HG03280 (cell line): Measurements from ENCODE around the gene DPP10.

Experiments
- ATAC-seq: cut with Tn5 transposase; IDR thresholded peaks from one replicate; pipeline ENCODE4 v1.9.1; 2021; ENCODE audit warnings: mild to moderate bottlenecking, moderate library complexity; ENCODE audit not compliant: unreplicated experiment

Gene DPP10

DNA sequence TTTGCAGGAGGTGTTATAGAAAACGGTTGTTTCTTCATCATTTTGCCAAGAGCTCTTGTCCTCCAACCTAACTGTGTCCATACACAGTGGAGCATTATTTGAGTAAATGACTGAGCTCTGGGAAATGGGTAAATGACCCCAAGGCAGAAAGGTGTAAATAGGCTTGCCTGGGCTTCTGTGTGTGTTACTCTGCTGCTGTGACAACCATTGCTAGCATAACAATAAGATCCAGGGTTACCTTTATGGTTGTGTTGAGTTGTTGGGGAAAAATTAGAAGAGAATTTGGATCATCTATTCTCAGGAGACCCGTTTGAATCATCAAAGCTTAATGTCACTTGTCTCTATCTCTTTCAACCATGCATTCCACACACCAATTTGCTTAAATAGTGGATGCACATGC is 672.7 kb downstream of the DPP10 start:
- ATAC-seq: no peak

GRCh38 chr2:115118306-115118705 is 675.9 kb downstream of the DPP10 start:
- no peak for ATAC-seq

DNA sequence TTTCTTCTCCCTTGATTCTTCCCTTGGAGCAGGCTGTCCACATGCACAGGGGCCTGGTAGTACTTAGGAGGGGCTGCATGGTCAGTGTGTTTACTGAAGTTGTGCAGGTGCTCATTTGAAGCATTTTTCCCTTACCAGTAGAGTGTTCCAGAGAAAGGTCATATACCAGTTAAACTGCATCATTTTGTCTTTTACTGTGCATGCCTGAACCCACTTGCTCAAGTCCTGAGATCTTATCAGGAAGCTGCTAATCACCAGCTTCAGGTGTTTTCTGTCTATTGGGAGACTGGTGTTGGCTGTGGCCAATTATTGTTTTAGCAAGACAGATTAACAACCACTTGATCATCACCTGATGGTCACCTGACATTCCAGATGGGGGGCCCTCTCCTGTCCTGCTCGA is 676.6 kb downstream of the DPP10 start:
- ATAC-seq: no peak

DNA sequence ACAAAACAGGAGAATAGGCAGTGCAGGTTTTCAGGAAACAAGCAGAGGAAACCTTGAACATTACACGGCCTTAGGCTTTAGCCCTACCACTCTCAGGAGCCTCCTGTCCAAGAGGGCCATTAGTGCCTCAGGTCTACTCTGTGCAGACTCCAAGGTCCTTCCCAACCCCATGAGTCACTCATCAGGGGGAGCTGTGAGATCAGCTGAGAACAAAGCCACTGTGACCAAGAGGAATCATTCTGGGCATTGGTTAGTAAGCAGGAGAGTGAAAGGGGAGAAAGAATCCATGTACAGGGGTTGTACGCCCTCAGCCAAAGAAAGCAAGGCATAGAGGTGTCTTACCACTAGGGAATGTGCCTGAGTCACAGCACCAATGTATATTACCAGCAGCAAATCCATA is 680.3 kb downstream of the DPP10 start:
- no peak for ATAC-seq

- no peak for ATAC-seq
Measured at GRCh38 chr2:115124817-115125216, 682.4 kb downstream of the DPP10 start.

DNA sequence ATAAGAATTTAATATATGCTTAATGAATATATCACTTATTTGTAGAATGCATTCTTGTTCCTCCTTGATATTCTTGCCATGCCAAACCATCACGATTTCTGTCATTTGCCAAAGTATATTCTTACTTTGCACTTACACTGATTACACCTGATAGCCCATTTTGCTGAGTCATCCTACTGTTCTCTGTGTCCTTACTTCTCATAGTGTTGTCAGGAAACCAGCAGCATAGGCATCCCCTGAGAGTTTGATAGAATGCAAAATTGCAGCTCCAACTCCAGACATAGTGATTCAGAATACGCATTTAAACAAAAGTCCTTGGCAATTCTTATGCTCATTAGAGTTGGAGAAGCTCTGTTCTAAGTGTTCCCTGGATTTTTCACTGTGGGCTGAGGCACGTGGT is 687.1 kb downstream of the DPP10 start:
- ATAC-seq: no peak

DNA sequence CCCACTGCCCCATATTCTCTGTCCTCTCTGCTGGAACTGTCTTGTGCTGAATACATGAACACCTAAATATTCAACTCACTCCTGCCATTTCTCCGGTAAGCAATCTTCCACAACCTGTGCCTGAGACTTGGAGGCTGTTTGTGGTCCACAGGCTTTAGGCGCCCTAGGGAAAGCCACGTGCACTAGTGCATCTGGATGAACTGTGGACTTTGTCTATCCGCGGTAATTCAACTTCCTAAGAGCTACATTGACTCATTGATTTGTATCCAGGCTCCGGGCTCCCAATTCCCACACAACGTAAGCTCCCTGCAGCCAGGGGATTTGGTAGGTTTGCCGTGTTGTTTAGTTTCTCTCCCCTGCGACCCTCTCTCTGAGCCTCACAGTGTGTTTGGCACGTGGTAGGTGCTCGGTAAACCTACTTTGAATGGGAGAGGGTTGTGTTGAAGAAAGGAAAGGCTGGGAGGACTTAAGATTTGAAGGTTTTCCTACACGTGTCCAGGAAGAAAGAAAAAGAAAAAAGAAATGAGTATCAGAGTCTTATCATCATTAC is 718.2 kb downstream of the DPP10 start:
- ATAC-seq: no peak

DNA sequence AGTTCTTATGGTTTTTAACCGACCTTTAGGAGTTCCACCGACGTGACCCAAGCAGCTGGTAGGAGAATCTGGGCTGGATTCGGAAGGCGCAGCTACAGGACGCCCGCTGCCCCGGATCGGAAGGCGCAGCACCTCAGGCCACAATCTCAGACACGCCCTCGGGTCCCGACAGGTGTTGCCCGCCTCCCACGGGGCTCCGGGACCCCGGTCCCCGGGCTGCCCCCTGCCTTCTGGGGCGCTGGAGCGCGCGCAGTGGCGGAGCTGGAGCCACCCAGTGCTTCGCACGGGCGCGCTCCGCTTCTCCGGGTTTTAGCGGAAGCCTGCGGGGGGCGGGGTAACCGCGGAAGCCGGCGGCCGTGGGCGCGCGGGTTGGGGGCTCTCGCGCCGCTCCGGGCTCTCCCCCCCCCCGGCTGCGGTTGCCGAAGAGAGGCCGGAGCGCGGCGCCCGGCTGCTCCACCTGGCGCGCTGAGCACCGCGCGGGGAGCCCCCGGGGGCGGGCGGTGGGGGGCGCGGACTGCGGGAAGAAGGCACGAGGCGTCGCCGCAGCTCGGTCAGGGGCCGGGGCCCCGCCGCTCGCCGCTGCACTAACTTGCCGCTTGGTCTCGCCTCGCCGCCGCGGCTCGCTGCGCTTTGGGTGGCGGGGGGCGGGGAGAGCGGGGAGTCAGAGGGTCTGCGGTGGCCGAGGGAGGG is 718.8 kb downstream of the DPP10 start:
- no peak for ATAC-seq

DNA sequence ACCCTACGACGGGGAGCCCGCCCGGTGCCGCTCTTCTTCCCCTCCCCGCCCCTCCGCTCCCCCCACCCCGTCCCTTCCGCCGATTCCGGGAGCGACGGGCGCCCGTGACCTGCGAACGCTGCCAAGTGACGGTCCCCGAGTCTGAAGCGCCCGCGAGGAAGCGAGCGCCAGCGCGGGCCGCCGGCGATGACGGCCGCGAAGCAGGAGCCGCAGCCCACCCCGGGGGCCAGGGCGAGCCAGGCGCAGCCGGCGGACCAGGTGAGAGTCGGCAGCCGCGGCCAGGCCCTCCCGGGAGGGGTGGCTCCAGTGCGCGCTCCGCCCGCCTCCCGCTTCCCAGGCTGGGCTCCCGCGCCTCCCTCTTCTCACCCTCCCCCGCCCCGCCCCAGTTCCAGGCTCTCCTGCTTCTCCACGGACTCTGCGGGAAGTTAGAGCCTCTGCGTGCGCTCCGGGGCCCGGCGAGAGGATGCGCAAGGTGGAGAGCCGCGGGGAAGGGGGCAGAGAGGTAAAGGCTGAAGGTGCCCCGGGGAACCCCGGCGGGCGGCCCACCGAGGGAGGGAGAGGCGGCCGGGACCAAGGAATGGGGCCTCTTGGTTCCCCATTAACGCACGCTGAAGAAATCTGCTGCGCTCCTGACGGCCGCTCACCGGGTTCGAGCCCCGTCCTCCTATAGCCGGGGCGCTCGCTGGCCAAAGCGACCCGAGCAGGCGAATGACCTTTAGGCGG is 719.5 kb downstream of the DPP10 start:
- ATAC-seq: no peak

- ATAC-seq: no peak
Measured at GRCh38 chr2:115162494-115163293, 720.3 kb downstream of the DPP10 start.

GRCh38 chr2:115163572-115163971 is 721.1 kb downstream of the DPP10 start:
- no peak for ATAC-seq

DNA sequence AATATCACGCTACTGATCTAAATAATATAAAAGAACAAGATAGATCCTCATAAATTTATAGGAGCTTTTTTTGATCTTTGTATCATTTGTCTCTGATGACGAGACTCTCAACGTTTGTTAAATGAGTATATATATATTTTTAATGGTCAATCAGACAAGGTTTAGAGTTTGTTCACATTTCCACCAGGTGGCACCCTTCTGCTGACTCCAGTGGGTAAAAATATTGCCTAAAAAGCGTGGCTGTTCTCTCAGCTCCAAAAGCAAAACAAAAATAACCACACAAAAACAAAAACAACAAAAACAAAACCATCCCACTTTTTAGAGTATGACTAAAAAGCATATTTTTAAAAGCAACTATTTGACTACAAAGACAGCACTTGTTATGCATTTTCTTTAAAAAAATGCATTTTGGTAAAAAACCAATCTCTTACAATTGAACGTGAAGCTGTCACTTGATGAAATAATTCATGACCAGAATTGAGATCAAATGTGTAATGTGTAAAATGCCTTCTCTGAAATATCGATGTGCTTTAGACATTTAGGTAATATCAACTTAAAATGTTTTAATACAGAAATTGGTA is 723.2 kb downstream of the DPP10 start:
- no peak for ATAC-seq

DNA sequence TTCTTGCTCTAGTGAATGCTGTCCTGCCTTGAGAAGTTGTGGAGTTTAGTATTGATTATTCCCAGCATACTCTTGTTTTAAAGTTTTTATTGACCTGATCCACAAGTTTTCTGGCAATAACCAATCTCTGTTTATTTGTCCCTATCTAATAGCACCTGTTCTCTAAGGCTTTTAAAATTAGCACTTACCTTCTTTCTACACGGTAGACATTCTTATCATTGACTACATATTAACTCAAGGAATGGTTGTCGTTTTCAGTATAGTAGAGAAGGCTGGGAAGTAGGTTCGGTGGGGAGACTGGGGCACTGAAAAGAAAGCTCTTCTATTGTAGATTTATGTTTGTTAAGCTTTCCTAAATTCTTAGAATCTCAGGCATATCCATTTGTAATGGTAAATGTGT is 726.0 kb downstream of the DPP10 start:
- ATAC-seq: no peak

GRCh38 chr2:115169814-115170213 is 727.4 kb downstream of the DPP10 start:
- ATAC-seq: no peak

GRCh38 chr2:115171751-115172150 is 729.3 kb downstream of the DPP10 start:
- no peak for ATAC-seq

DNA sequence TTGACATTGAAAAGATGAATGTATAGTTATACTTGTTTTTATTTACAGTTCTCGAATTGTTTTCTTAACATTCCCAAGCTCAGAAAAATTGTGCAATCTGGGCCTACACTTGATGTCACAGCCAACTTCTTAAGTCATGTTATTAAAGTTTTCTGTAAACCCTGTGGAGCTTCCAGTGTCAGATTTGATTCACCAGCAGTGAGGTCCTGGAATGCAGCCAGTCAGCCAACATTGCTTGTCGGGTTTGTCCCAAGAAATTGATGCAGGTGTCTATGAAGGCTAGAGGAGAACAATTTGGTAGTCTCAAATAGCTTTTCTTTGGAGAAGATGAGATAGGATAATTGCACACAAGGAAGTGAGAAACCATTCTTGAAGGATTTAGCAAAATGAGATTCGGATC is 732.2 kb downstream of the DPP10 start:
- no peak for ATAC-seq

GRCh38 chr2:115183144-115183543 is 740.7 kb downstream of the DPP10 start:
- no peak for ATAC-seq

- ATAC-seq: no peak
Measured at GRCh38 chr2:115190459-115190858, 748.0 kb downstream of the DPP10 start.

GRCh38 chr2:115194623-115195022 is 752.2 kb downstream of the DPP10 start:
- ATAC-seq: no peak

GRCh38 chr2:115196587-115196986 is 754.1 kb downstream of the DPP10 start:
- no peak for ATAC-seq

- no peak for ATAC-seq
Measured at GRCh38 chr2:115199966-115200365, 757.5 kb downstream of the DPP10 start.
